Measurements from ENCODE around the gene TPGS1. TPM values are rescaled to one million over a fixed set of nuclear protein-coding genes. Genes with fewer than 3 reads are reported as not detected.

TPGS1 gene
- total RNA-seq, 4 donors from 2014 or later = 12.6 to 37.5 (median 29.9) TPM

DNA sequence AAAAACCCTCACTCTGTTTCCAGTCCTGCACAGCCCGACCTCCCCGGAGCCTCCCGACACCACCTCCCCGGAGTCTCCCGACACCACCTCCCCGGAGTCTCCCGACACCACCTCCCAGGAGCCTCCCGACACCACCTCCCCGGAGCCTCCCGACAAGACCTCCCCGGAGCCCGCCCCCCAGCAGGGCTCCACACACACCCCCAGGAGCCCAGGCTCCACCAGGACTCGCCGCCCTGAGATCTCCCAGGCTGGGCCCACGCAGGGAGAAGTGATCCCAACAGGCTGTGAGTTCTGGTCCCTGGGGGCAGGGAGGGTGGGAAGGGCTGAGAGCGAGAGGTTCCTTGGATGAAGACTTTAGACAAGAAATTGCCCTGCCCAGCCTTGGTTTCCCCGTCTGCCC is 5.7 kb upstream of the TPGS1 start:
- no peak overlapping the region for H3K4me3 ChIP-seq
- H3K27ac ChIP-seq = no peak overlapping the region
- no peak for TF ChIP-seq POLR2A (IDR thresholded peaks at IDR 0.05)
- TF ChIP-seq, protein P1, sequence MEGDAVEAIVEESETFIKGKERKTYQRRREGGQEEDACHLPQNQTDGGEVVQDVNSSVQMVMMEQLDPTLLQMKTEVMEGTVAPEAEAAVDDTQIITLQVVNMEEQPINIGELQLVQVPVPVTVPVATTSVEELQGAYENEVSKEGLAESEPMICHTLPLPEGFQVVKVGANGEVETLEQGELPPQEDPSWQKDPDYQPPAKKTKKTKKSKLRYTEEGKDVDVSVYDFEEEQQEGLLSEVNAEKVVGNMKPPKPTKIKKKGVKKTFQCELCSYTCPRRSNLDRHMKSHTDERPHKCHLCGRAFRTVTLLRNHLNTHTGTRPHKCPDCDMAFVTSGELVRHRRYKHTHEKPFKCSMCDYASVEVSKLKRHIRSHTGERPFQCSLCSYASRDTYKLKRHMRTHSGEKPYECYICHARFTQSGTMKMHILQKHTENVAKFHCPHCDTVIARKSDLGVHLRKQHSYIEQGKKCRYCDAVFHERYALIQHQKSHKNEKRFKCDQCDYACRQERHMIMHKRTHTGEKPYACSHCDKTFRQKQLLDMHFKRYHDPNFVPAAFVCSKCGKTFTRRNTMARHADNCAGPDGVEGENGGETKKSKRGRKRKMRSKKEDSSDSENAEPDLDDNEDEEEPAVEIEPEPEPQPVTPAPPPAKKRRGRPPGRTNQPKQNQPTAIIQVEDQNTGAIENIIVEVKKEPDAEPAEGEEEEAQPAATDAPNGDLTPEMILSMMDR (IDR thresholded peaks at IDR 0.05) = no peak
- H3K9me3 ChIP-seq = no peaks in the 10 kb centered on the region
- H3K36me3 ChIP-seq = no peaks in the 10 kb centered on the region
- peaks cover 6 to 20% of the 10 kb centered on the region in 2 donors for H3K27me3 ChIP-seq
- intact Hi-C loops (cut with DNase I; ENCODE audit: low total_unique reads) = no loop called here
- no peaks in the 10 kb centered on the region for H3K4me1 ChIP-seq
- no peak for DNase-seq

DNA sequence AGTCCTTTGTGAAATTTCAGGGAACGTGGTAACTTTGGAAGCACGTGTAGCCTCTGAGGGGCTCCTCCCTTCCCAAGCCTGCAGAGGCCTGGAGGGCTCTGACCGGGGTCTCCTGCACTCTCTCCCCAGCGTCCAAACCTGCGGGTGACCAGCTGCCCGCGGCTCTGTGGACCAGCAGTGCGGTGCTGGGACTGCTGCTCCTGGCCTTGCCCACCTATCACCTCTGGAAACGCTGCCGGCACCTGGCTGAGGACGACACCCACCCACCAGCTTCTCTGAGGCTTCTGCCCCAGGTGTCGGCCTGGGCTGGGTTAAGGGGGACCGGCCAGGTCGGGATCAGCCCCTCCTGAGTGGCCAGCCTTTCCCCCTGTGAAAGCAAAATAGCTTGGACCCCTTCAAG is 2.7 kb upstream of the TPGS1 start:
- Histone ChIP-seq H3K4me1 (peaks cover 0 to 7% of the 10 kb centered on the region in 2 donors), H3K4me3 (no peak overlapping the region), H3K36me3 (no peaks in the 10 kb centered on the region), H3K27ac (no peak overlapping the region), H3K9me3 (no peaks in the 10 kb centered on the region), H3K27me3 (no peaks in the 10 kb centered on the region)
- no peak for TF ChIP-seq POLR2A (IDR thresholded peaks at IDR 0.05)
- TF ChIP-seq, protein P1 (IDR thresholded peaks at IDR 0.05) = no peak
- intact Hi-C loops (cut with DNase I; ENCODE audit: low total_unique reads) = no loop called here
- no peak for DNase-seq

DNA sequence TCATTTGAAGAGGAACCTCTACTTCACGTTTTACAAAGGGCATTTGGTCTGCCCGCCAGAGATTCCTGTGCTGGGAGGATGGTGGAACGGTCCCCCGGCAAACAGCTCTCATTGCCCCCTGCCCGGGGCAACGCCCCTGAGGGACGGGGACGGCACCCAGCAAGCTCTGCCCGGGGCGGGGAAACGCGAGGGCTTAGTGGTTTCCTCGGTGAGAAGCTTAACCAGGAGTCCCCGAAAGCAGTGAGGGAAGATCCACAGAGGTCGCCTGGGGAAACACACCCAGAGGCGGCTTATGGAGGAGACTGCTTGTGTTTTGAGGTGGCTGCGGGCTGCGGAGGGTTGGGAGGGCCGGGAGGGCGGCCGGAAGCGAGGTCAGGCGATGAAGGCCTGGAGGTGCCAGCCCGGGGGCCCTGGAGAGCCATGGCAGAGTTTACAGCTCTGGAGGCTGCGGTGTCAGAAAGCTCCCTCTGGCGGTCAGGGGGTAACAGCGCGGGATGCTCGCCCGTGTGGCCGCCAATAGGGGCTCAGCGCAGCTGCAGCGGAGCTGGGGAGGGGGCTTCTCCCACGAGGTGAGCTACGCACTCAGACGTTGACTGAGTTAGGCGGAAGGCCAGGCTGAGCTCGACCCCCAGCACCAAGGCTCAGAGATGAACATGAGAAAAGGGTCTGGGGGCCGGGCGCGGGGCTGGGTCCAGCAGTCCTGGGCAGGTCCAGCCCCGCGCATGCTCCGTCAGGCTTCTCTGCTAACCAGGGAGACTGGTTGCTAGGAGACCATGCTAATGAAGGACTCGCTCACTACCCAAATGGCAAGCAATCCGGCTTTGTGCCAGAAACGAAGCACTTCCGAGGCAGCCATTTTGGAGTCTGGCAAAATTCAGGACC is 652 bp upstream of the TPGS1 start:
- H3K9me3 ChIP-seq = no peaks in the 10 kb centered on the region
- H3K27ac ChIP-seq = peak overlapping the region; percentile 91 to 93
- no peaks in the 10 kb centered on the region for H3K36me3 ChIP-seq
- intact Hi-C loops (cut with DNase I; ENCODE audit: low total_unique reads) = no loop called here
- TF ChIP-seq POLR2A (IDR thresholded peaks at IDR 0.05) = peak in 1 of 2 donors; percentile 36
- TF ChIP-seq, protein P1 (IDR thresholded peaks at IDR 0.05) = peak; percentile 97 to 99 (median 98)
- DNase-seq = peak; percentile 97 to 100
- H3K4me1 ChIP-seq = peaks cover 0 to 7% of the 10 kb centered on the region in 2 donors
- peak overlapping the region; percentile 82 to 99 for H3K4me3 ChIP-seq
- H3K27me3 ChIP-seq = no peaks in the 10 kb centered on the region

DNA sequence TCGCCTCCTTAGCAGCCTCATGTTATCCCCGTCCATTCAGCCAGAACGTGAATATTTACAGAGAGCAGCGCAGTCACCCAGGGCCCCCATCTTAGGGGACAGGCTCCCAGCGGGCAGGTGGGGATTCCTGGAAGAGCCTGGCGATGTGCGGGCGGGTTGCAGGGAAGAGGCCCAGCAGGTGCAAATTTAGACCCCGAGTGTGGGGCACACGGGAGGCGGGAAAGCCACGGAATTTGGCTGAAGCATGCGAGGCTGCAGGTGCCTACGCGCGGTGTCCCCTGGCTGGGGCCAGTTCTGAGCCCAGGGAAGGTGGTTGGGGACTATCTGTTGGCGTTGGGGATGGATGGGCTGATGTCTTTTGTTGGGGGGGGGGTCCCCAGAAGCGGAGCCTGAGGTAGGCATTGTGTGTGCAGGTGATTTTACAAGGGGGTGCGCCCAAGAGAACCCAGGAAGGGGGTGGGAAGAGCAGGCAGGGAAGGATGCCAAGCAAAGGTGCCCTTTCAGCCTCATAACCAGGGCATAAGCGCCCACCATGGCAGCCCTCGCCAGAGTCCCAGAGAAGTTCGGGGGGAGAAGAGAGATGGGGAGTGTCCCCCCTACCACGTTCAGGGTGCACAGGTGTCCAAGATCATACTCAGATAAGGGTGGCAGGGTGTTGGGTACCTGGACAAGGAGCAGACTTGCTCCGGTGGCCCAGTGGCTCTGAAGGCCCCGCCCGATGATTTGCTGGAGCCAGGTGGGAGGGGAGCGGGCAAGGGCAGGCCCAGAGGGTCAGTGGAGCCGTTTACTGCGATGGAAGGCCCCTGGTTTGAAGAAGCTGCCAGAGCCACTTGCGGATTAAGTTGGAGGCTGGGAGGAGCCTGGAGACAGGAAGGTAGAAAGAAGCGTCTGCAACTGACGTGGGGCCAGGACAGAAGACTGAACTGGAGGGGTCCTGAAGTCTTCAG is 1.2 kb downstream of the TPGS1 start:
- H3K9me3 ChIP-seq = no peaks in the 10 kb centered on the region
- TF ChIP-seq, protein P1 (IDR thresholded peaks at IDR 0.05) = no peak
- TF ChIP-seq POLR2A (IDR thresholded peaks at IDR 0.05) = no peak
- H3K36me3 ChIP-seq = no peaks in the 10 kb centered on the region
- intact Hi-C loops (cut with DNase I; ENCODE audit: low total_unique reads) = no loop called here
- H3K4me1 ChIP-seq = peaks cover 0 to 7% of the 10 kb centered on the region in 2 donors
- H3K27ac ChIP-seq = no peak overlapping the region
- DNase-seq = no peak
- peak overlapping the region; percentile 82 to 99 for H3K4me3 ChIP-seq
- H3K27me3 ChIP-seq = no peaks in the 10 kb centered on the region
